ENCODE results near the gene ZNF579.

- TF ChIP-seq CTCF (IDR thresholded peaks at IDR 0.05) (no peak), POLR2A (IDR thresholded peaks at IDR 0.05) (no peak)
These were observed 34.3 kb upstream of the ZNF579 start for GRCh38 chr19:55614711-55615542.
